Activated effector memory CD4-positive, alpha-beta T cell treated with Interleukin-2 at 50 U/mL for 16 hours (primary cell): ENCODE results near the gene ADGRL2.

ENCODE experiments used
- DNase-seq: peaks from one replicate; pipeline ENCODE4 v3.0.0-alpha.2; 2020

The ADGRL2 gene

DNA sequence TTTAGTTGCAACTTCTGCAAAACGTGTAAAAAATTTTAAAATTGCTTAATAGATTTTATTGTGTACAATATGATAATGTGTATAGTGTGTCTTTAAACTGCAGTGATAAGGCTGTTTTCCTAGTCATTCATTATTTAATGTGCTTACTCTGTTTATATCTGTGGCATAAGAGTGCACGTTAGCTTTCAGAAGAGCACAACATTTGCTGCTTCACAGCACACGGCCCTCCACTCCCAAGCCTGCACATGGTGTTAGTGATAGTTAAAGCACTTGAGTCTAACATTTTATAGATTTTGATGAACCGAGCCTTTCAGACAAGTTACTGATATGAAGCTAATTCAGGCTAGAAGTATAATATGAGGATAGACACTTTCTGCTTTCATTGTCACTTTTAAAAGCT lies 120.6 kb downstream of the ADGRL2 start:
- no peak for DNase-seq

DNA sequence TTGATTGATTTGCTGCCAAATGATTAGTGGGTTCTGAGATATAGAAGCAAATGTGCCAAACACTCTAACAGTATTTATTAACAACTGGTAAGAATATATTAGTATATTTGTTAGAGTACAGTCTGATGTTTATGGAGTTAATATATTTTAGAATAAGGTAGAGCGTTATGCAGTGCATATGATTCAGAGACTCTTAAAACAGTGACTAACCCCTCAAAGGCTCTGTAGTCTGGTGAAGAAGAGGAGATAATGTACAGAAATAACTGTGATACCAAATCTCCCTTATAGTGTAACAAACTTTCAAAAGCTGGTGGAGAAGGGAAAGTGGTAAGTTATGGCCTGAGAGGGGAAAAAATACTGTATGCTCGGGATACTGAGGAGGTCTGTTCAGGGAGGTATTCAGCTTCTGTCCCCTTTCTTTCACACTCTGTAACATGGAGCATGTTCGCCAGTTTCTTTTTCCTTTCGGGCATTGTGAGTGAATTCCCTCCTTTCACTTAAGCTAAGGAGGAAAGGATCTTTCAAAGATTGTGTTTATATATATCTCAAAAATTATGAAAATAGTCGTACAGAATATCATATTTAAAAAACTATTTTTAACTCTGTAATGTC lies 121.2 kb downstream of the ADGRL2 start:
- DNase-seq, result no peak

DNA sequence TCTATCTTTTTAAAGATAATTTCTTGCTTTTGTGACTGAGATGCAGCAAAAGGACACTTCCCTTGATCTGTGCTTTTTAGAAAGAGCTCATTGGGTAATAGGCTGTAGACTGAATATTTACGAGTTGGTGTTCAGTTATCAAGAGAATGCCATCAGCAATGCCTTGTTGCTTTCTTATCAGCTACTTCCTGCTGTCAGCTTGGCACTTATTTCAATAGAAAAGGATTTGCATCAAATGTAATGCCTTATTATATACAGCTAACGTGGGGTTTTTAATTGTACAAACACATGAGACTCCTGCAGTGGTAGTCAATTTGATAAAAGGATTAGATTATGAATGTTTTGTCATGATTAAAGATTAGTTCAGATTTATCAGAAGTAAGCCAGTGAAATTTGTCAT lies 122.2 kb downstream of the ADGRL2 start:
- DNase-seq, result no peak

DNA sequence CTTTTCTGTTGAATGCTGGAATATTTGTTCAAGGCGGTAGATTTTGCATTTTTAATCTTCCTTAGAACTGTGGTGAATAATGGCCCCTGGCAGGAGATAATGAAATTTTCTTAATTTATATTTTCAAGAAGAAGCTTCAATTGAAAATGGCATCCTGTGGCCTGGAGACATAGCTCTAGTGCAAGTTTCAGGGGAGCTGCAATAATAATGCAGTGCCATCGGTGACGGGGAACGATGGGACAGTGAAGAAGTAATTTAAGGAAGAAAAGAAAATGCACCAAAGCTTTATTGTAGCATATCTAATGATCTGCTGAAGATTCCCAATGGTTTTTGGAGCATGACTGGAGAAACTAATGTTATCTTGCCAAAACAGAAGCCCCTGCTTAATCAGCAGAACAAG lies 128.4 kb downstream of the ADGRL2 start:
- no peak for DNase-seq

DNA sequence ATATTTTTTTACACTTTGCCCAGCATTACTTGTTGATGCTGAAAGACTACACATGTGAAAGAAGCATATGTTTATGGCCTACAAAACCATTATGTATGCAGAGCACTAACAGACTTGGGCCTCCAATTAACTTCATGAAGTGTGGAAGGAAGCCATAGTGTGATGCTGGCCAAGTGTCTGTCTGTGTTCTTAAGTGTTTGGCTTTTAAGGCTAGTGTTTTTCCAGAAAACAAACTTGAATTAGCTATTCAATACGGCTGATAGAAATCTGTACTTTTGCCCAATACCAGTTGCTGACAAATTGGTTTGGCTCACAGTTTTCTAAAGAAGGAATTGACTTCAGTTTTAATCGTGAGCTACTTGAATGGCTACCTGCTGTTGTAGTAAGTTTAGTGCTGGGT lies 136.1 kb downstream of the ADGRL2 start:
- DNase-seq, result no peak

DNA sequence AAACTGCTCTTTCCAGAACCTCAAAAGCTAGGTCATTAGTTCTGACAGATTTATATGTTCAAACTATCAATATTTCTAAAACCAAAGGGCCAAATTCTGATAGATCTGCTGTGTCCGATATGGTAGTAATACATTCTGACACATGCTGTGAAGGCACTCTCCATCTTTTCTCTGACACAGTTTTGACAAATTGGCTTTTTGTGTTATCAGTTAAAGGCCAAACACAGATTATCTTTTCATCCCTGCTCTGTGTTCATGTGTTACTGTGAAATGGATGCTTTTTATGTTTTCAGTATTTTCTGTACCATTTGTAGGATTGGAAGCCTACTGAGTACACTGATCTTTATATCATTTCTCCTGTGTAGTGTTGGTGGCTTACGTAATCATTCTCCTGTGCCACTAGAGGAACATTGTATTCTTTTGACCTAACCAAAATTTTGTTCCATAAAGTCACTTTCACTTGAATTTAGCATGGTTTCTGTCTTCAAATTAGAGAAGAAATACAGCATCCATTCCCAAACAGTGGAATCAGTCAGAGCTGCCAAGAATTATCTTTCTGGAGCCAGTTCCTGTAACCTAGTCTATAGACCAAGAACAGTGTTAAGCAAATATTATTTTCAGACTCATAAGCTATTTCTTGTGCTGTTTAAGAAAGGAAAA lies 137.2 kb downstream of the ADGRL2 start:
- DNase-seq, result no peak

DNA sequence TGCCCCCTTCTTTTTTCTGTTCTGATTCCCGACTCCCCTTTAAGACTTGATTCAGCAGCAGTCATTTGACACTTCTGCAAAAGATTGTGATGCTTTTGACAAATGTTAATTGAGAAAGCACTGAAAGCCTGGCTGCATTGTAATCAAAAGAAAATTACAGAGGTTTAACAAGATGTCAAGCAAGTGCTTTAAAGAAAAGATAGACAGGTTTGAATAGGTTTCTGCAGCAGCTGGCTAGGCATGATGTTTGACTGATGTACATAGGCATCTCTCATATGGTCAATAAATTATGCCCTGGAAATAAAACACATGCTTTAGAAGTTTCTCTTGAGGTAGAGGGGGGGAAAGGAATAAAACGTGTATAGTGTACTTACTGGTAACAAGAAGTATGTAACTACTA lies 147.8 kb downstream of the ADGRL2 start:
- DNase-seq, result no peak

DNA sequence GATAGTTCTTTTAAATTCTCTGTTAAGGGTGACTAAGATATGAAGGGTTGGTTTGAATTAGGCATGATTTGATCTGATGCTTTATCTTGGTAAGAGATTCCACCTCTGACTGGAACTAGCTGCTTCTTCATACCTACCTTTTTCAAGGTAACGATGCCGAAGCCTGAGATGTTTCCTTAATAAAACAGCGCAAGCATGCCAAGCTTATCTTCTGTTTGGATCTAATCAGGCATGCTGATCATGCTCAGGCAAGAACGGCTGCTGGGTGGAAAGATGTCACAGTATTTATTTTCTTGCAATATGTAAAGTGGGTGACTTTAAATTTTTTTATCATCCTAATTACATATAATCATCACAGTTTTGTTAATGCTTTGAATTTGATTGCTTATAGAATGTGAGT lies 148.7 kb downstream of the ADGRL2 start:
- DNase-seq, result no peak

DNA sequence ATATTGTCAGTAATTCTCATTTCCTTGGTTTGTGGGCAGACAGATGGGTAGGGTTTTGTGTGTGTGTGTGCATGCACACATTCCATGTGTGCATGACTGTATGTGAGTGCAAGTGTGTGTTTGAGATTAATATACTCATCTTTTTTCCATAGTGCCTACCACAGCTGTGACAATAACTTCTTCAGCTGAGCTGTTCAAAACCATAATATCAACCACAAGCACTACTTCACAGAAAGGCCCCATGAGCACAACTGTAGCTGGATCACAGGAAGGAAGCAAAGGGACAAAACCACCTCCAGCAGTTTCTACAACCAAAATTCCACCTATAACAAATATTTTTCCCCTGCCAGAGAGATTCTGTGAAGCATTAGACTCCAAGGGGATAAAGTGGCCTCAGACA lies 149.3 kb downstream of the ADGRL2 start:
- DNase-seq, result no peak

DNA sequence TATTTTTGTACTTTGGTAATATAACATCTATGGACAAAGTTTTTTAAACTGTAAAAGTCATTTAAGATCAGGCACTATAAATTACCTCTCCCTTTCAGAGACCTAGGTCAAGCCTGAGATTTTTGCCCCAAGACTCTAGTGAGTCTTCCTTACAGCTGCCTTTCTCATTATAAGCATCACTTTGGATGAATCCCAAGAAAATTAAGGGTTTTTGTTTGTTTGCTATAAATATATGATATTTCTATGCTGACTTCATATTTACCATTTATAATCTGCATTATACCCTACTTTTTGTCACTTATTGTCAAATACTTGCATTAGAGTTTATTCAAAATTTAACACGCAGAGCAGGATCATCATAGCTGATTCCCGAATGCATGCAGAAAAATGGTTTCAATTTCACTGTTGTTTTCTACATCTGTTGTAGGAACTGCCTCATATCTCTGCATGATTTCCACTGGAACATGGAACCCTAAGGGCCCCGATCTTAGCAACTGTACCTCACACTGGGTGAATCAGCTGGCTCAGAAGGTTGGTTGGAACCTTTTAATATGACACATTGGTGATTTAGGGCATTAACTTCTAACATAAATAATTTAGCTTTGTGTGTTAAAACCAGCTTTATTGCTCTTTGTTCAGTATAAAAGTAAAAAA lies 150.0 kb downstream of the ADGRL2 start:
- DNase-seq, result no peak

DNA sequence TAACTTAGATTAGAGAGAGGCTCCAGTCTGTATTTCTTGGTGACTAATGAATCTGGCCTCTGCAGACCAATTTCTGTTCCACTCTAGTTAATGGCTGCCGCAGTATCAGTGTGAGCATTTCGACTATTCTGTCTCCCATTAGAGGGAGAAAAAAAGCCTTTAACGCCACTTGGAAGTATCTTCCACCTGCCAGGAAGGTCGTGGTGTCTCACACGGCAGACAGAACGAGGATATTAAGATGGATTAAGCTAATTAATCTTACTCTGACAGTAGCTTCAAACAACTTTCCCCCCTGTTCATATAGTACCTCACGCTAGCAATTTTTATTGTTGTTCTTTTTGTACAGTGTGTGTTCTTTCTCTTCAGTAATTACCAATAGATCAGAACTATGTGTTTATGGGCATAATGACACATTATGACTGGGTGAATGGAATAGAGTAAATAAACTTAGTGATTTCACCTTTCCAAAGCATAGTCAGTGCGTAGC lies 153.8 kb downstream of the ADGRL2 start:
- DNase-seq, result no peak

DNA sequence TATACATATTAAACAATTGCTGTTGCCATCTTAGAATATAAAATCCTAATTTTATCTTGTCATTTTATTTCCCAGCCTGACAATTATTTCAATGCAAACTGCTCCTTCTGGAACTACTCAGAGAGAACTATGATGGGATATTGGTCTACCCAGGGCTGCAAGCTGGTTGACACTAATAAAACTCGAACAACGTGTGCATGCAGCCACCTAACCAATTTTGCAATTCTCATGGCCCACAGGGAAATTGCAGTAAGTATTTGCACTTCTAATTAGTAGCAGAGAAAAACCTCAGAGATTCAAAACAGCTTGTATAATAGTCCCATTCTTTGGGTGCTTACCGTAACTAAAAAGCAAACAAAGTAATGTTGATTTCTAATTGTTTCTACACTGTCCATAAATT lies 167.2 kb downstream of the ADGRL2 start:
- no peak for DNase-seq

DNA sequence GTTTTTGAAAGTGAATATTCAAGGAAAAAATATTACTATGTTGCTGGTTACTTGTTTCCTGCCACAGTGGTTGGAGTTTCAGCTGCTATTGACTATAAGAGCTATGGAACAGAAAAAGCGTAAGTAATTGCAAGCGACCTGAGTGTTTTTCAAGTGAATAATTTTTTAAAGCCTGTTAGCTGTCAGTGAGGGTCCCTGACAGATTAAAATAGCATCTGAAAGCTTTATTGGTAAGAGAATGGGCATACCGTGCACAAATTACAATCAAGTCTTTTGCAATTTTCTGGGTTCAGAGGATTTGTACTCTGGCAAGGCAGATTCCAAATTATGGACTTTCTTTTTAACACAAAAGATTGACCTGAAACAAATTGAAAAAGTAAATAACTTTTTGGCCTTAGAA lies 169.7 kb downstream of the ADGRL2 start:
- no peak for DNase-seq

DNA sequence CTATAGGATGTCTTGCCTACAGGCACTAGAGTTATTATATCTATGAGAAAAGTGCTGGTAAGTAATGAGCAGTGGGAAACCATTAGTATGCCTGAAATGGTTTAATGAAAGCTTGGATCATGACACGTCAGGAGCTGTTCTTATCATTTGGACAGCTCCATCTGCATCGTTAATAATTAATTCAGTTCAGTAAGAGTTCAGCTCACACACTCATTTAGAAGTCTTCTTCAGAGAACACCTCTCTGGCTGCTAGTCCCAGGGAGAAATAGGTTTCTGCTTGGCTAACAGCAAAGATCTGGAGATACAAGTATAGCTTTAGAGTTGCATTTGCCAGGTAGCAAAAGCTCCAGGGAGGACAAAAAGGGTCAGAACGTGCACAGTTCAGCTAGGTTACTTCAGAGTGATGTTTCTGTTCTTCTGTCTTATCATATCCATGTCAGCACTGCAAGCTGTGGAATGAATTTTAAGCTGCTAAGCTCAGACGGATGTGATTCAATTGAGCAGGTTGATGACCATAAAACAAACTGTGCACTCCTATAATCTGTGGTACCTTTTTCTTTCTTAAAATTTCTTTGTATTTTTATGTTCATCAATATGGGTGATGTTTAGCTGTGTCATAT lies 173.6 kb downstream of the ADGRL2 start:
- DNase-seq, result no peak

DNA sequence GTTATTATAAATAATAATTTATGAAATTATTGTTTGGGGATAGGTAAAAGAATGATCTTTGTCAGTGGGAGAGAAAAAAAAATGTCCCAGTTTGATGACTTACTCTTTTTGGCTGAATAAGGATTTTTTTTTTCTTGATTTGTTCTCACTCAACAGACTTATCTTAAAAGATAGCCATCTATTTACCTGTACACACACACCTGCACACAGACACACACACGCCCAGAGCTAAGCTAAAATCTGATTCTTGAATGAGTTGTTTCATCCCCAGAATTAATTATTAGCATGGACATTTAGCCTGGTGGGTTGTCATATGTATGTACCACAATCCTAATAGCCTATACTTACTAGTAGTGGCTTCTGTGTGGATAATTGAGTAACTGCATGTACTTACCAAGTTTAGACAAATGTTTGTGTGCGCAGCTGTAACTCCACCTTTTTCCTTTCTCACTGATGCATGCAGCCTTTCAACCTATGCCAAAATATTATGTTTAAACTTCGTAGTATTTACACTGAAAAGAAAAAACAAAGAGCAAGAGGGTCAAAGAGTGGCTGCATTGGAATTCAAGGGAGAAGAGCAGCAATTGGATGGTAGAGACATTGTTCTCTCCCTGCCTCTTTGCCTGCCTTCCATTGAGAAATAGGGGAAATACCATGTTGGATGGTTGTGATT lies 174.3 kb downstream of the ADGRL2 start:
- DNase-seq, result no peak

DNA sequence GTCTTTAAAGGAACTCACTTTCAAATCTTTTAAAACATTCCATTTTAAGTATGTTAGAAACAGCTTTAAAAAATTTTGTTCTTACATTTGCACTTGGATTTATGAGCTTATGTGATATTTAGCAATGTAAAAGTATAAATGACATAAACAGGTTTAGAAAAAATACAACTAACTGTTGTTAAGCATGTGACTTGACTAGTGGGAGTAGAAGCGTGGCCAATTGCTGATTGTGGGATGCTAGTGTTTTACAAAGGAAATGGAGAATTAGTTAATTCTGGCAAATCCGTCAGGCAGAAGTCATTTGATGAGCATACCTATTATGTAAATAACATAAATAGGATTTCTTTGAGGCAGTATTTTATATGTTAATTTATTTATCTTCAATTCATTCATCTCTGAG lies 175.8 kb downstream of the ADGRL2 start:
- no peak for DNase-seq

DNA sequence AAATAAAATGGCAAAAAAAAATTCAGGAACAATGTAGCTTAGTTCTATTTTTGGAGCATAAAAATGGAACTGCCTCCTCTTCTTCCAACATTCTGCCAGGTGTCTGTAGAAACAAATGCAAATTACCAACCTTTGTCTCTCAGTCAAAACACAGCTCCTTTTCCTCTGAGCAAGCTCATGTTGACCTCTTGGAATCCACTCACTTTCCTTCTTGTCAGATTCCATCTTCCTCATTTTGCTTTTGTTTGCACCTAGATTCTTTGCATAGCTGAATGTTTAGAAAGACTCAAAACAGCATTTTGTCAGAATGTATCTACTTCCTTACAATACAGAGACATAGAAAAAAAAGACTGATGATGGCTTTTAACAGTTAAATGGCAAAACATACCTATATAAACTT lies 178.2 kb downstream of the ADGRL2 start:
- DNase-seq, result no peak

DNA sequence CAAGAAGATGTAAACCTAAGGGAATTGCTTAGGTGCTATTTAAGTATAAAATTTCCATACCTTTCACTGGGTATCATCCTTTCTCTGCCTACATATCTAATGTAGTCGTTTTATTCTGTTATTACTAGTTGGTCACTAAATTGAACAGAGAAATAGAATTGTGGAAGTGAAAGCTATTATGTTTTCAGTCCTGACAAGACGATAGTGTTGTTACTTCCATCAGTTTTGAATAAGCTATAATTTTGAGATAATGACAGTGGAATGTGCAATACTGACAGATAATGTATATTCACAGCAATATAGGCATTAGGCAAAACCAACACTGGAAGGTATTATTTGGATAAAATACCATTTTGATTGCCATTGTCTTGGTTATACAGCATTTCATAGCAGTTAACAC lies 181.8 kb downstream of the ADGRL2 start:
- DNase-seq, result no peak

DNA sequence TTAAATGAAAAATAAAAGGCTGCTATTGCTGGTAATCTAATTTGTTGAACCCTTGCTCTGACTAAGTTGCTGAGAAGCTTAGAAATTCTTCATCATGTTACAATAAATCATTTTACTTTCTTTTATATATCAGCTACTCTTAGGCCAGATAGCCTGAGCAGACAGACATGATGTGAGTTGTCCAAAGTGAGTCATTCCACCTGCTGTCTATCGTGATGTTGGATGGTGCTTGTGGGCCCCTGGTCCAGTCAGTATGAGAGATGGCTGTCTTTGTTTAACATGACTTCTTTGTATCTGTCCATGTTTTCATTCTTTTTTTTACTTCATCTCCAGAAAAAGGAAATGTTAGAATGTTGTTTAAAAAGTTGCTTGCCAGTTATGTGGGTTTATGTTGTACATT lies 188.8 kb downstream of the ADGRL2 start:
- no peak for DNase-seq

DNA sequence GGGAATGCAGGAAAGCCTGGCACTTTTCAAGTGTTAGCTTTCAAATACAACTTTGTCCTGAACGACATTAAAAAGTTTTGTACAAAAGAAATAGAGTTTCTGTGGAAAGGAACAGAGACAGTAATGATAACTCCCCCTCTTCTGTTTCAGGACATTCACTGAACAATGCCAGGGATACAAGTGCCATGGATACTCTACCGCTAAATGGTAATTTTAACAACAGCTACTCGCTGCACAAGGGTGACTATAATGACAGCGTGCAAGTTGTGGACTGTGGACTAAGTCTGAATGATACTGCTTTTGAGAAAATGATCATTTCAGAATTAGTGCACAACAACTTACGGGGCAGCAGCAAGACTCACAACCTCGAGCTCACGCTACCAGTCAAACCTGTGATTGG lies 189.5 kb downstream of the ADGRL2 start:
- DNase-seq, result no peak

DNA sequence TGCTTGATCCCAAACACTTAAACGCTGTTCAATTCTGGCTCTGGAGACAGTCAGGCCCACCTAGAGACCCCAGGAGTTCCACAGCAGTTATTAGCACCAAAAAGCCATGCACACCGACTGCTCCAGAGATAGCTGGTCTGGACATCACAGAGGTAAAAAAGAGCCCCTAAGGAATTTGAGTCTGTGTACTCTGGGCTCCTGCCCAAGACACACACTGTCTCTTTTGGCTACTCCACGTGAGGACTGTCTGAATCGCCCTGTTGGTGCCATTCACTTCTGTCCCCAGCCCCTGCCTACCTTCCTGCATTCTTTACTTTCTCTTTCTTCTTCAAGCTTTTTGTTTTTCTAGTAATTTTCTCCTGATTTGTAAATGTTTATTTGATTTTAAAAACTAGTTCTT lies 197.4 kb downstream of the ADGRL2 start:
- no peak for DNase-seq

DNA sequence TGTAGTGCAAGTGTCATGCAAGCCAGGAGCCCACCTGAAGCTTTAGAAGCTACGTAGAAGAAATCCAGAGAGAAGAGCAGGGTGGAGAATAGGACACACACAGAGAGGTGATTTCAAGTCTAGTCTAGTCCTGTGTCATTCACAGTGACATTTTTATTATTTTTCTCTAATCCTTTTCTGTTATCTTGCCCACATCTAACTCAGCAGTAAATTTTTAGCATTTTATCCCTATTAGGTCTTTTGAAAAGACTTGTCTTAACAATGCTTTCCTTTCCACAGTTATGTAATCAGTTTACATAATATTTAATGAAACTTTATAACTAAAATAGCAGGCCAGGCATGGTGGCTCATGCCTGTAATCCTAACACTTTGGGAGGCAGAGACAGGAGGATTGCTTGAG lies 198.6 kb downstream of the ADGRL2 start:
- no peak for DNase-seq

DNA sequence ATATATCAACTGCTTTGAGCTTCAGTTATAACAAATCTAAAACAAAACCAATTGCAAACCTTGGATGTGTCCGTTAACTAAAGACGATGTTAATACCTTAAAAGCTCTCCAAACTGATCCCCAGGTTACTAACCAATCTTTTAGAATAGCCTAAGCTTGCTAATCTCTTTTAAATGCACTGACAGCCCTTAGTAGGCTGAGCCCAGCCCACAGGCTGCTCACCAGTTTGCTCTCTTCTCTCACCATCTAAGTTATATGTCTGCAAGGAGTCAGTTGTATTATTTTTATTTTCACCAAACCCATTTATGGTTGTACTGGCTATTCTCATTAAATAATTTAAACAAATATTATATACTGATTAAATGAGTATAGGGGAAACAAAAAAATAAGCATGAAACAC lies 199.5 kb downstream of the ADGRL2 start:
- no peak for DNase-seq

DNA sequence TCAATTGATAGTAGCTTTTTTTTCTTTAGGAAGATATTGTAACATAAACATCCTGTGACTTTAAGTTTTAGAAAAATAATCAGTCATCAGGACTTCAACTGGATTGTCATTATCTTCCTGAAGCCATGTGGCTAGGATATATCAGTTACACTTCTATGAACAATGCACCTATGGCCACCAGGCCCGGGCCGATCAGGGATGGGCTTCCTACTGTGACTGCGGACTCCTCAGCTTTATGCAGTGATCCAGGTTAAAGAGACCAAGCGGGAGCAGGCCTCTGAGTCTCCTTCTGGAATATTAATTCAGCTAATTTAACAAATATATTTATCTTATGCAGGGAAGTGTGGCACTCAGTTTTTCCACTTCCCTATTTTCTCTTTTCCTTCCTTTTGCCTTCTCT lies 200.6 kb downstream of the ADGRL2 start:
- no peak for DNase-seq
